H1 (cell line): Measurements from ENCODE around the gene NABP1. TPM values are rescaled to one million over a fixed set of nuclear protein-coding genes. Genes with fewer than 3 reads are reported as not detected.

ENCODE experiments used
- CTCF ChIA-PET: fragments of 300-600 bp; sonication (Branson Sonifier 250); formaldehyde crosslinking; loops from one replicate; lab custom pipeline; 2021; ENCODE audit not compliant: partially characterized antibody; lab: Charles Lee
- POLR2A ChIA-PET: fragments of 300-600 bp; sonication (Branson Sonifier 250); formaldehyde crosslinking; loops from one replicate; lab custom pipeline; 2021; ENCODE audit warnings: inconsistent platforms; ENCODE audit not compliant: partially characterized antibody; lab: Charles Lee
- DNase-seq, 2 experiments: peaks; one replicate each; pipeline versions ENCODE4 v3.0.0 to v3.0.0-alpha.2; 2010 to 2022; ENCODE audit warnings: low spot score in 2 of 2, low read depth in 1 of 2, mixed read lengths in 1 of 2
- FAIRE-seq: peaks from 2 replicates; lab custom pipeline; 2011; peaks lifted over from hg19 to GRCh38; lab: Jason Lieb, UNC
- H2AFZ ChIP-seq: 2 replicates; pipeline ENCODE4 v1.8.1; 2012; ENCODE audit warnings: low read length, inconsistent platforms
- H2AK5ac ChIP-seq: 2 replicates; pipeline ENCODE4 v1.6.1; 2013; ENCODE audit warnings: low read depth, low read length
- H2BK120ac ChIP-seq: replicated peaks from 2 replicates; pipeline ENCODE3; 2013; ENCODE audit warnings: low read depth, low read length, inconsistent platforms
- H2BK12ac ChIP-seq: 2 replicates; pipeline ENCODE4 v1.6.1; 2013; ENCODE audit warnings: low read depth, low read length
- H2BK15ac ChIP-seq: 2 replicates; pipeline ENCODE4 v1.6.1; 2013; ENCODE audit warnings: low read length
- H2BK20ac ChIP-seq: 2 replicates; pipeline ENCODE4 v1.6.1; 2013; ENCODE audit warnings: low read length
- H2BK5ac ChIP-seq: 2 replicates; pipeline ENCODE4 v1.6.1; 2013; ENCODE audit warnings: low read depth, low read length
- H3K14ac ChIP-seq: 2 replicates; pipeline ENCODE4 v1.6.1; 2013; ENCODE audit warnings: inconsistent platforms; ENCODE audit not compliant: insufficient read length
- H3K18ac ChIP-seq: 2 replicates; pipeline ENCODE4 v1.6.1; 2013; ENCODE audit warnings: low read length; ENCODE audit errors: extremely low read depth
- H3K23ac ChIP-seq: 2 replicates; pipeline ENCODE4 v1.6.1; 2013; ENCODE audit warnings: inconsistent platforms; ENCODE audit not compliant: insufficient read length
- H3K23me2 ChIP-seq: 2 replicates; pipeline ENCODE4 v1.6.1; 2013; ENCODE audit warnings: low read depth, low read length
- H3K27ac ChIP-seq: 2 replicates; pipeline ENCODE4 v1.6.1; 2011; ENCODE audit warnings: low read depth, low read length, inconsistent platforms
- H3K27me3 ChIP-seq, 4 experiments: replicated peaks in 1 of 4; 1 replicate in 1 of 4; 2 replicates in 3 of 4; pipeline versions ENCODE4 v1.6.1 to v1.8.1; 2011 to 2013; ENCODE audit warnings: low read length in 3 of 4, mild to moderate bottlenecking in 3 of 4, inconsistent platforms in 2 of 4, mixed read lengths in 2 of 4, moderate library complexity in 1 of 4; ENCODE audit not compliant: control insufficient read depth in 3 of 4, insufficient read depth in 3 of 4; ENCODE audit errors: extremely low read depth in 1 of 4
- H3K36me3 ChIP-seq, 4 experiments: 2 replicates each; pipeline versions ENCODE4 v1.6.1 to v1.8.1; 2011 to 2013; ENCODE audit warnings: mild to moderate bottlenecking in 4 of 4, low read length in 3 of 4, moderate library complexity in 2 of 4, control low read depth in 1 of 4, inconsistent platforms in 1 of 4; ENCODE audit not compliant: insufficient read depth in 4 of 4, control insufficient read depth in 2 of 4
- H3K4ac ChIP-seq: replicated peaks from 2 replicates; pipeline ENCODE3; 2013; ENCODE audit warnings: low read length, low read depth, mixed read lengths, inconsistent platforms; ENCODE audit not compliant: insufficient read length
- H3K4me1 ChIP-seq, 4 experiments: replicated peaks in 1 of 4; 1 replicate in 1 of 4; 2 replicates in 3 of 4; pipeline versions ENCODE4 v1.6.1 to v1.8.1; 2011 to 2013; ENCODE audit warnings: low read length in 3 of 4, inconsistent platforms in 2 of 4, mixed read lengths in 1 of 4; ENCODE audit not compliant: insufficient read depth in 4 of 4, control insufficient read depth in 3 of 4
- H3K4me2 ChIP-seq, 2 experiments: 2 replicates each; pipeline versions ENCODE4 v1.6.1 to v1.8.1; 2011 to 2013; ENCODE audit warnings: low read depth in 2 of 2, low read length in 2 of 2, control low read depth in 1 of 2, inconsistent platforms in 1 of 2, mild to moderate bottlenecking in 1 of 2; ENCODE audit not compliant: insufficient read depth in 1 of 2
- H3K4me3 ChIP-seq, 4 experiments: fragments of 200-600, 300-600 bp in 1 of 4; sonication (generic), shearing (Covaris generic), sonication (Bioruptor Twin) in 1 of 4; 2 replicates each; pipeline versions ENCODE4 v1.5.1 to v1.8.1; 2011 to 2016; ENCODE audit warnings: low read length in 4 of 4, low read depth in 3 of 4, control low read depth in 2 of 4, inconsistent platforms in 2 of 4, mild to moderate bottlenecking in 2 of 4, mixed read lengths in 1 of 4, moderate library complexity in 1 of 4; ENCODE audit not compliant: insufficient read depth in 2 of 4; ENCODE audit errors: extremely low read depth in 1 of 4
- H3K56ac ChIP-seq: replicated peaks from 2 replicates; pipeline ENCODE3; 2013; ENCODE audit warnings: low read depth, mild to moderate bottlenecking, mixed read lengths, low read length, inconsistent platforms; ENCODE audit not compliant: insufficient read length
- H3K79me1 ChIP-seq: 2 replicates; pipeline ENCODE4 v1.6.1; 2013; ENCODE audit warnings: low read depth, low read length, control low read depth
- H3K79me2 ChIP-seq, 2 experiments: 2 replicates each; pipeline versions ENCODE4 v1.6.1 to v1.8.1; 2012 to 2013; ENCODE audit warnings: low read length in 2 of 2, mild to moderate bottlenecking in 2 of 2, inconsistent platforms in 1 of 2; ENCODE audit not compliant: insufficient read depth in 2 of 2, control insufficient read depth in 1 of 2
- H3K9ac ChIP-seq, 4 experiments: replicated peaks in 1 of 4; 1 replicate in 1 of 4; 2 replicates in 3 of 4; pipeline versions ENCODE4 v1.6.1 to v1.8.1; 2011 to 2013; ENCODE audit warnings: low read depth in 3 of 4, low read length in 3 of 4, control low read depth in 2 of 4, mild to moderate bottlenecking in 2 of 4, moderate library complexity in 2 of 4, inconsistent platforms in 1 of 4; ENCODE audit errors: extremely low read depth in 1 of 4
- H3K9me3 ChIP-seq, 2 experiments: 2 replicates each; pipeline versions ENCODE4 v1.6.1 to v1.8.1; 2012 to 2013; ENCODE audit warnings: mild to moderate bottlenecking in 2 of 2, moderate library complexity in 2 of 2, control low read depth in 1 of 2, inconsistent platforms in 1 of 2, low read depth in 1 of 2, low read length in 1 of 2, mixed read lengths in 1 of 2; ENCODE audit not compliant: insufficient read depth in 2 of 2
- H4K20me1 ChIP-seq, 2 experiments: replicated peaks in 1 of 2; 2 replicates each; pipeline versions ENCODE3 to v1.8.1; 2011 to 2013; ENCODE audit warnings: inconsistent platforms in 2 of 2, low read length in 2 of 2, mild to moderate bottlenecking in 1 of 2; ENCODE audit not compliant: insufficient read depth in 2 of 2, control insufficient read depth in 1 of 2
- H4K5ac ChIP-seq: 2 replicates; pipeline ENCODE4 v1.6.1; 2013; ENCODE audit warnings: low read length, low read depth, mixed read lengths, inconsistent platforms; ENCODE audit not compliant: insufficient read length
- H4K8ac ChIP-seq: 2 replicates; pipeline ENCODE4 v1.8.0; 2013; ENCODE audit warnings: mild to moderate bottlenecking, moderate library complexity, low read length, inconsistent platforms; ENCODE audit not compliant: insufficient read depth; ENCODE audit errors: extremely low read depth
- H4K91ac ChIP-seq: replicated peaks from 2 replicates; pipeline ENCODE3; 2013; ENCODE audit warnings: low read length, mixed read lengths, inconsistent platforms; ENCODE audit not compliant: insufficient read length
- BACH1 ChIP-seq: IDR thresholded peaks from 2 replicates; pipeline ENCODE4 v1.6.1; 2012; ENCODE audit warnings: low read length, improper control_type of control experiment
- BCL11A ChIP-seq, 2 experiments: IDR thresholded peaks; one replicate each; pipeline ENCODE4 v1.6.1; 2011; ENCODE audit warnings: low read depth in 2 of 2, low read length in 2 of 2, mild to moderate bottlenecking in 2 of 2
- EZH2 ChIP-seq: fragments of 200-600 bp; sonication (generic); IDR thresholded peaks from 2 replicates; pipeline ENCODE4 v1.7.1; 2012; ENCODE audit warnings: low read depth, mild to moderate bottlenecking, moderate library complexity, low read length, inconsistent platforms; ENCODE audit not compliant: severe bottlenecking
- HDAC2 ChIP-seq, 2 experiments: fragments of 300-600 bp in 1 of 2; sonication (generic) in 1 of 2; IDR thresholded peaks; 2 replicates each; pipeline ENCODE4 v1.6.1; 2011 to 2012; ENCODE audit warnings: low read depth in 2 of 2, low read length in 2 of 2, mild to moderate bottlenecking in 2 of 2, moderate library complexity in 2 of 2, borderline replicate concordance in 1 of 2, inconsistent platforms in 1 of 2
- KDM5A ChIP-seq: fragments of 200-600 bp; IDR thresholded peaks from 2 replicates; pipeline ENCODE4 v1.7.1; 2012; ENCODE audit warnings: mild to moderate bottlenecking, low read length, inconsistent platforms, mixed read lengths
- POLR2A ChIP-seq, 2 experiments: IDR thresholded peaks; 1 replicate in 1 of 2; 2 replicates in 1 of 2; pipeline ENCODE4 v1.6.1; 2011; ENCODE audit warnings: low read depth in 2 of 2, low read length in 2 of 2, mild to moderate bottlenecking in 2 of 2; ENCODE audit errors: control extremely low read depth in 1 of 2
- SAP30 ChIP-seq: fragments of 300-600 bp; sonication (generic); IDR thresholded peaks from 2 replicates; pipeline ENCODE4 v1.7.1; 2012; ENCODE audit warnings: low read length, moderate library complexity, mild to moderate bottlenecking, inconsistent platforms; ENCODE audit not compliant: insufficient read depth, insufficient replicate concordance
- SRF ChIP-seq: IDR thresholded peaks from 2 replicates; pipeline ENCODE4 v1.6.1; 2011; ENCODE audit warnings: mild to moderate bottlenecking, low read depth, low read length, moderate library complexity
- TAF7 ChIP-seq: optimal IDR thresholded peaks from 2 replicates; pipeline ENCODE3; 2011; ENCODE audit warnings: low read depth, mild to moderate bottlenecking, inconsistent platforms, low read length, moderate library complexity, borderline replicate concordance
- TEAD4 ChIP-seq: IDR thresholded peaks from 2 replicates; pipeline ENCODE4 v1.6.1; 2012; ENCODE audit warnings: low read depth, low read length, inconsistent platforms, mixed read lengths
- WGBS, 2 experiments: shearing (Covaris generic) in 1 of 2; methylation state at CpG; one replicate each; pipeline versions ENCODE4 v1.1.6 to v1.1.7; 2013 to 2015; ENCODE audit warnings: low lambda C conversion rate in 2 of 2, mixed read lengths in 2 of 2, inconsistent platforms in 1 of 2, low coverage in 1 of 2, missing lambda C conversion rate in 1 of 2; ENCODE audit not compliant: insufficient replicate concordance in 2 of 2, insufficient coverage in 1 of 2, insufficient read length in 1 of 2; ENCODE audit errors: extremely low coverage in 1 of 2, missing lambda C conversion rate in 1 of 2; 5-methylcytosine and 5-hydroxymethylcytosine counted together
- polyA plus RNA-seq, 7 experiments: library from polyadenylated mRNA; depleted of rRNA in 3 of 7; stranded (reverse) in 5 of 7; unstranded in 2 of 7; fragments of >200 nt in 5 of 7; fragments of 200-250 nt in 2 of 7; gene quantifications; 1 replicate in 5 of 7; 2 replicates in 1 of 7; 4 replicates in 1 of 7; pipeline versions ENCODE4 v1.2.1 to v1.2.3, GENCODE V29; 2011 to 2013; ENCODE audit warnings: missing spikeins in 2 of 7, mixed read lengths in 2 of 7
- total RNA-seq: library from RNA; stranded (reverse); fragmentation: NEBNext Ultra II Directional; extraction: Animal tissue kit (Norgen Biotek cat#: 25700); gene quantifications from 2 replicates; pipeline ENCODE4 v1.2.1, GENCODE V29; 2021
- TF ChIP-seq, protein P1 (sequence below): IDR thresholded peaks from 2 replicates; pipeline ENCODE4 v1.6.1; 2012; ENCODE audit warnings: inconsistent platforms

NABP1 gene
- total and polyA plus RNA-seq, 2 of the 8 experiments (the other 6 are each of a cell fraction or from before 2014, with no cell fraction given) = 0.63 to 4.8 TPM

DNA sequence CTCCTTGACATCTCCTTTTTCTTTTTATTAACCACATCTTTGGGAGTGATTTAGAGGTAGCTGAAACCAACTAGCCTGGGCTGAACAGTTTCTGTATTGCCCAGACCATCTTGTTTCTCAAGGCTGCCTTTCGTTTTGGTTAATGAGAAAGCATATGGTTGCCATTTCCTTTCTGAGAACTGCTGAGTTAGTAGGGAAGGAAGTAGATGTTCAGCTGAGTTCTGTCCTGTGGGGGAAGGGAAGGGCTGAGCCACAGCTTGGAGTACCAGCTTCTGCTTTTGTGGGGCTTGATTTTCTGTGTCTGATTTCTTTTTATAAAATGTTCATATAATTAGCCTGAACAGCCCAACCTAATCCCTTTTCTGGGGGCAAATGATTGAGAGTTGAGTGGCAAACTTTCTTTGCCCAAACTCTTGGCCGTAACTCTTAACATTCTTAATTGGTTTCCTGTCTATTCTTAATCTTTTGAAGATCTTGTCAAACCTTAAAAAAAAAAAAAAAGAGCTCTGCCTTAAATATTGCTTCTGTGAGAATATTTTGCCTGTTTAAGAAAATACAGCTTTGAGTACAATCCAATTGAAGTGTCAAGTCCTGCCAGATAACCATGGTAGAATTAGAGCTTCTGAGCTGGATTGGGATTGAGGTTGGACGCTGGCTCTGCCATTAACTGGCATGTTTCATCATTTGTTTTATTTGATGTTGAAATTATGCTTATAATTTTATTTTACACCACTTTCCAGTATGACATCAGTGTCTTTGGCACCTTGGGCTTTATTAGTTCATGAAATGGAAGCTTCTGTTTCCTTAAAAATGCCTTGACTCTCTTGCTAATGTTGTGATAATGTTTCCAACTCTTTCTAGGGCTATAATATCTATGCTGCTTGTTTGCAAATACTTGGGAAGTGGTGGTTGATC lies 1.9 kb upstream of the NABP1 start:
- Histone ChIP-seq H3K79me2 (no peaks in the 10 kb centered on the region), H3K9ac (no peak overlapping the region), H3K9me3 (no peaks in the 10 kb centered on the region), H2BK20ac (no peak overlapping the region), H2BK15ac (no peak overlapping the region), H3K27ac (no peak overlapping the region), H2AK5ac (no peak overlapping the region), H3K27me3 (peaks cover 0 to 4% (median under 1%) of the 10 kb centered on the region in 4 experiments; a peak in 4 of 7 replicates), H3K14ac (no peak overlapping the region), H3K4me2 (no peak overlapping the region), H4K20me1 (no peaks in the 10 kb centered on the region), H2AFZ (0 out of 2 replicates have a peak overlapping the region, but pooled peaks have one; percentile 26), H2BK5ac (no peak overlapping the region), H3K23me2 (peaks cover 9% of the 10 kb centered on the region; the same call in 1 of the 2 replicates), H3K4ac (no peak overlapping the region), H3K56ac (no peak overlapping the region), H3K4me1 (no peaks in the 10 kb centered on the region), H4K91ac (no peak overlapping the region), H4K8ac (no peak overlapping the region), H4K5ac (no peak overlapping the region), H3K36me3 (no peaks in the 10 kb centered on the region), H3K23ac (no peak overlapping the region), H3K79me1 (no peaks in the 10 kb centered on the region), H3K4me3 (no peak overlapping the region), H2BK12ac (no peak overlapping the region), H2BK120ac (no peak overlapping the region), H3K18ac (no peak overlapping the region)
- DNase-seq = no peak
- no peak for FAIRE-seq
- WGBS, 2 experiments = 83% methylated on average over 3 of the region's 3 CpGs; no CpG with 5 or more reads in 1 of the 2 experiments
- TF ChIP-seq BACH1 = no peak
- no peak for TF ChIP-seq EZH2
- no peak for TF ChIP-seq TAF7
- no peak for TF ChIP-seq SAP30
- TF ChIP-seq BCL11A (IDR thresholded peaks at IDR 0.05; ENCODE audit: low read depth in 2 of 2, low read length in 2 of 2) = no peak
- TF ChIP-seq TEAD4 = no peak
- TF ChIP-seq KDM5A = no peak
- TF ChIP-seq, protein P1, sequence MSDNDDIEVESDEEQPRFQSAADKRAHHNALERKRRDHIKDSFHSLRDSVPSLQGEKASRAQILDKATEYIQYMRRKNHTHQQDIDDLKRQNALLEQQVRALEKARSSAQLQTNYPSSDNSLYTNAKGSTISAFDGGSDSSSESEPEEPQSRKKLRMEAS = no peak
- TF ChIP-seq HDAC2 (IDR thresholded peaks at IDR 0.05; ENCODE audit: borderline replicate concordance in 1 of 2, low read depth in 2 of 2, low read length in 2 of 2) = no peak
- no peak for TF ChIP-seq POLR2A (IDR thresholded peaks at IDR 0.05; ENCODE audit: control extremely low read depth in 1 of 2, low read depth in 2 of 2, low read length in 2 of 2)
- no peak for TF ChIP-seq SRF
- CTCF ChIA-PET = interaction anchor here (0.6 to 1.5 kb wide), 7 partner anchors 10 to 638 kb away, joined by 3 to 4 read pairs (median 3); no protein-coding TSS in a partner anchor
- POLR2A ChIA-PET = interaction anchor here (0.9 kb wide), 1 partner anchor 20 kb away, joined by 4 read pairs; no protein-coding TSS in a partner anchor
